GM12874 (cell line): ENCODE measurements around the gene CCIN.

Experiments used
- CTCF ChIP-seq: IDR thresholded peaks from 2 replicates; pipeline ENCODE4 v1.5.1; 2011; ENCODE audit warnings: low read depth, mild to moderate bottlenecking, control low read depth, low read length, moderate library complexity; ENCODE audit not compliant: insufficient read depth

Gene CCIN

GRCh38 chr9:36142510-36143244 lies 26.5 kb upstream of the CCIN start:
- TF ChIP-seq CTCF, result no peak

GRCh38 chr9:36143245-36143641 lies 25.9 kb upstream of the CCIN start:
- no peak for TF ChIP-seq CTCF

- TF ChIP-seq CTCF, result no peak
Observed at GRCh38 chr9:36144309-36145232, 24.6 kb upstream of the CCIN start.

- no peak for TF ChIP-seq CTCF
Observed at GRCh38 chr9:36145970-36146369, 23.2 kb upstream of the CCIN start.

- TF ChIP-seq CTCF, result no peak
Observed at GRCh38 chr9:36146651-36147050, 22.5 kb upstream of the CCIN start.

GRCh38 chr9:36147441-36148175 lies 21.6 kb upstream of the CCIN start:
- TF ChIP-seq CTCF, result no peak
